Epithelial cell of proximal tubule (primary cell): ENCODE measurements around the gene RPE. TPM values are rescaled to one million over a fixed set of nuclear protein-coding genes. Genes with fewer than 3 reads are reported as not detected.

Experiments used
- DNase-seq: peaks from one replicate; pipeline ENCODE4 v3.0.0-alpha.2; 2011; ENCODE audit warnings: low read depth
- H3K4me3 ChIP-seq: 2 replicates; pipeline ENCODE4 v1.5.1; 2011; ENCODE audit warnings: low read depth, mild to moderate bottlenecking, low read length
- total RNA-seq: library from RNA; depleted of rRNA; stranded (reverse); fragments of >200 nt; gene quantifications from 2 replicates; pipeline ENCODE4 v1.2.3, GENCODE V29; 2015
- TF ChIP-seq, protein P1 (sequence below): conservative IDR thresholded peaks from 2 replicates; pipeline ENCODE4 v1.5.1; 2012; ENCODE audit warnings: low read depth, mild to moderate bottlenecking, low read length

Gene RPE
- total RNA-seq, 1 donor from 2014 or later = 57.7 TPM

DNA sequence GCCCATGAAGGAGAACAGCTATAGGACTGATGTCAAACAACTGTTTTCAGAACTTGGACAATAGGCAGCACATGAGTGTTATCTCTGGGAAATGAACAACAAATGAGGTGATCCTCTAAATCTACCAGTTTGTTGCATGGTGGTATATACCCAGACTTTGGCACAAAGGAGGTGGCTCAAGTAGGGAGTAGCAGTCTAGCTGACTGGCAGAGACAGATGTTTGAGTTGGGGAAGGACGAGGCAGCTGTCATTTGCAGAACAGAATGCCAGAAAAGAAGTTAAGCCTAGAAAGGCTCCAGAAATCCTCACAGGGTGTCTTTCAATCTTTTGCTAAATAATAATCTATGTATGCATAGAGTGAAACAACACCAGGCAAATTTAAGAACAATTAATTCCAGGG is 47.4 kb downstream of the RPE start:
- no peak for DNase-seq
- TF ChIP-seq, protein P1, sequence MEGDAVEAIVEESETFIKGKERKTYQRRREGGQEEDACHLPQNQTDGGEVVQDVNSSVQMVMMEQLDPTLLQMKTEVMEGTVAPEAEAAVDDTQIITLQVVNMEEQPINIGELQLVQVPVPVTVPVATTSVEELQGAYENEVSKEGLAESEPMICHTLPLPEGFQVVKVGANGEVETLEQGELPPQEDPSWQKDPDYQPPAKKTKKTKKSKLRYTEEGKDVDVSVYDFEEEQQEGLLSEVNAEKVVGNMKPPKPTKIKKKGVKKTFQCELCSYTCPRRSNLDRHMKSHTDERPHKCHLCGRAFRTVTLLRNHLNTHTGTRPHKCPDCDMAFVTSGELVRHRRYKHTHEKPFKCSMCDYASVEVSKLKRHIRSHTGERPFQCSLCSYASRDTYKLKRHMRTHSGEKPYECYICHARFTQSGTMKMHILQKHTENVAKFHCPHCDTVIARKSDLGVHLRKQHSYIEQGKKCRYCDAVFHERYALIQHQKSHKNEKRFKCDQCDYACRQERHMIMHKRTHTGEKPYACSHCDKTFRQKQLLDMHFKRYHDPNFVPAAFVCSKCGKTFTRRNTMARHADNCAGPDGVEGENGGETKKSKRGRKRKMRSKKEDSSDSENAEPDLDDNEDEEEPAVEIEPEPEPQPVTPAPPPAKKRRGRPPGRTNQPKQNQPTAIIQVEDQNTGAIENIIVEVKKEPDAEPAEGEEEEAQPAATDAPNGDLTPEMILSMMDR = no peak
- H3K4me3 ChIP-seq = no peak overlapping the region

- DNase-seq = no peak
- H3K4me3 ChIP-seq = no peak overlapping the region
- TF ChIP-seq, protein P1 = no peak
These were observed 48.4 kb downstream of the RPE start for GRCh38 chr2:210050885-210051284.

GRCh38 chr2:210054696-210055095 is 52.3 kb downstream of the RPE start:
- DNase-seq = no peak
- TF ChIP-seq, protein P1 = no peak
- H3K4me3 ChIP-seq = no peak overlapping the region

- no peak overlapping the region for H3K4me3 ChIP-seq
- DNase-seq = no peak
- TF ChIP-seq, protein P1 = no peak
These were observed 53.4 kb downstream of the RPE start for GRCh38 chr2:210055825-210056224.

- no peak overlapping the region for H3K4me3 ChIP-seq
- TF ChIP-seq, protein P1 = no peak
- no peak for DNase-seq
These were observed 60.9 kb downstream of the RPE start for GRCh38 chr2:210063306-210063705.

Other genes with a start within 250 kb of the RPE start
- not detected in 2 replicates for gene UNC80, start 230.8 kb upstream of the RPE start, total RNA-seq
- 3.5 and 5.6 TPM in 2 replicates for gene KANSL1L, start 168.8 kb downstream of the RPE start, total RNA-seq
- 0.17 and 0.51 TPM in 2 replicates for gene ACADL, start 222.8 kb downstream of the RPE start, total RNA-seq